CD4-positive, alpha-beta T cell (primary cell): Measurements from ENCODE around the gene NOS2. TPM values are rescaled to one million over a fixed set of nuclear protein-coding genes. Genes with fewer than 3 reads are reported as not detected.

ENCODE experiments used
- ATAC-seq: fragments of 200-7000 bp; cut with Tn5 transposase; one replicate; pipeline ENCODE4 v1.10.0; 2022; ENCODE audit warnings: mild to moderate bottlenecking; ENCODE audit not compliant: poor library complexity
- CTCF ChIA-PET: fragments of 350-600 bp; sonication (Branson Sonifier 250); formaldehyde crosslinking; loops from one replicate; lab custom pipeline; 2021; ENCODE audit warnings: antibody characterized with exemption, inconsistent platforms; lab: Charles Lee
- POLR2A ChIA-PET: fragments of 350-600 bp; sonication (Branson Sonifier 250); formaldehyde crosslinking; loops from one replicate; lab custom pipeline; 2021; ENCODE audit warnings: antibody characterized with exemption, inconsistent platforms; lab: Charles Lee
- DNase-seq, 14 experiments: peaks; one replicate each; pipeline ENCODE4 v3.0.0-alpha.2; 2013 to 2020; ENCODE audit warnings: mixed read lengths in 2 of 14
- H3K27ac ChIP-seq, 2 donors: one replicate each; pipeline versions ENCODE4 v1.5.1 to v1.7.0; 2013; ENCODE audit warnings: low read length in 2 of 2, low read depth in 1 of 2, mild to moderate bottlenecking in 1 of 2
- H3K27me3 ChIP-seq, 2 experiments: 1 replicate in 1 of 2; 2 replicates in 1 of 2; pipeline versions ENCODE4 v1.6.1 to v1.7.0; 2013; ENCODE audit warnings: low read length in 2 of 2, control low read depth in 1 of 2, mild to moderate bottlenecking in 1 of 2, moderate library complexity in 1 of 2; ENCODE audit not compliant: insufficient read depth in 2 of 2, control insufficient read depth in 1 of 2
- H3K36me3 ChIP-seq: one replicate; pipeline ENCODE4 v1.6.1; 2013; ENCODE audit warnings: low read length, control low read depth; ENCODE audit not compliant: insufficient read depth
- H3K4me1 ChIP-seq: one replicate; pipeline ENCODE4 v1.6.1; 2013; ENCODE audit warnings: low read length, control low read depth; ENCODE audit not compliant: insufficient read depth
- H3K4me3 ChIP-seq: one replicate; pipeline ENCODE4 v1.5.1; 2013; ENCODE audit warnings: mild to moderate bottlenecking, low read length, moderate library complexity
- H3K9me3 ChIP-seq, 2 experiments: 1 replicate in 1 of 2; 2 replicates in 1 of 2; pipeline versions ENCODE4 v1.6.1 to v1.7.0; 2013; ENCODE audit warnings: low read length in 2 of 2, mild to moderate bottlenecking in 2 of 2, control low read depth in 1 of 2, moderate library complexity in 1 of 2; ENCODE audit not compliant: control insufficient read depth in 1 of 2, insufficient read depth in 1 of 2
- H3K27ac Mint-ChIP-seq: one replicate; pipeline ENCODE4 v1.8.0; 2020; ENCODE audit warnings: mixed read lengths
- H3K27me3 Mint-ChIP-seq: one replicate; pipeline ENCODE4 v1.8.0; 2021; ENCODE audit warnings: mixed read lengths
- H3K36me3 Mint-ChIP-seq: one replicate; pipeline ENCODE4 v1.8.0; 2021; ENCODE audit warnings: low read depth, mixed read lengths
- H3K4me1 Mint-ChIP-seq: one replicate; pipeline ENCODE4 v1.8.0; 2021; ENCODE audit warnings: low read depth, mixed read lengths
- H3K4me3 Mint-ChIP-seq: one replicate; pipeline ENCODE4 v1.8.0; 2020; ENCODE audit warnings: mild to moderate bottlenecking, mixed read lengths
- H3K9me3 Mint-ChIP-seq: one replicate; pipeline ENCODE4 v1.8.0; 2020; ENCODE audit warnings: mixed read lengths
- CTCF ChIP-seq: fragments of 200-600 bp; IDR thresholded peaks from one replicate; pipeline ENCODE4 v1.8.0; 2022; ENCODE audit warnings: antibody characterized with exemption, mild to moderate bottlenecking
- intact Hi-C, 2 experiments: fragments of 100-400 bp; cut with DNase I in 1 of 2; cut with micrococcal nuclease in 1 of 2; formaldehyde crosslinking; loops; one replicate each; pipeline versions ENCODE4 v1.15.1 to v1.9.0; 2023 to 2025; cut with DNase I, micrococcal nuclease
- total RNA-seq, 174 experiments: library from RNA in 2 of 174; stranded (reverse) in 2 of 174; gene quantifications; one replicate each; pipeline ENCODE4 v1.2.3 and lab custom pipeline; 2021 to 2026

NOS2 gene
- total RNA-seq, 2 experiments from 2014 or later, result 0.08 TPM; not detected in 1

GRCh38 chr17:27759528-27759927, 40.8 kb downstream of the NOS2 start:
- intact Hi-C loops, result loop anchor here (5.0 to 10.0 kb wide), 2 partner anchors 105 to 107 kb away; no protein-coding TSS in a partner anchor
- no peaks in the 10 kb centered on the region for H3K36me3 Mint-ChIP-seq

DNA sequence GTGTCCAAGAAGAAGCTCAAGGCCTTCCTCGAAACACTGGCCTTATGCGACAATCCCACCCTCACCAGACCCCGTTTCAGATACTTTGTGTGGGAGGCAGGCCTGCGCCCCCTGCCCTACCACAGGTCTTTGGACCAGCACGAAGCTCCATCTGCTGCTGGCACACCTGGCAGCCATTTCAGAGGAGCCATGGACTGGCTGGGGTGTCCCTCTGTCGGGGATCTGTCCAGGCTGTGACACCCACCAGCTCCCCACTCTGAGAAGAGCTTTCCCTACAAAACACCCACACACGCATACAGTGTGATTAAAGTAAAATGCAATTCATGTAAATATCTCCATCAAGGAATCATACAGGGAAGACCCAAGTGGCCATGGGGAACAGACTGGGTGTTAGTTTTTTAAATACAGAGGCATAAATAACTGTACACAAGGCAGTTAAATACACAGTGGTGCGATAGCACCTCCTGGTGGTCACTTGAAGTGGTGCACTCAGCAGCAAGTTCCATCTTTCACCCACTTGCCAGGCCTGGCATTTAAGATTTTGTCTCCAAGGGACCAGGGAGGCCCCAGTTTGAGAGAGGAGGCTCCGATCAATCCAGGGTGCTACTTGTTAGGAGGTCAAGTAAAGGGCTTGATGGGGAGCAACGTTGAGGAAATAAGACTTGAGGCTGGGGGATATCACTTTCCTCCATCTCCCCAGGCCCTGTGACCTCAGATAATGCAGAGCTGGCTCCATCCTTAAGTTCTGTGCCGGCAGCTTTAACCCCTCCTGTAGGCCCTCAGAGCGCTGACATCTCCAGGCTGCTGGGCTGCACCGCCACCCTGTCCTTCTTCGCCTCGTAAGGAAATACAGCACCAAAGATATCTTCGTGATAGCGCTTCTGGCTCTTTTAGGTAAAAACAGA, 43.6 kb downstream of the NOS2 start:
- no peaks in the 10 kb centered on the region for H3K27me3 ChIP-seq
- H3K27ac ChIP-seq, result no peak overlapping the region
- H3K4me3 Mint-ChIP-seq, result no peak overlapping the region
- CTCF ChIA-PET, result interaction anchor here (0.7 to 1.7 kb wide), 2 partner anchors 123 to 136 kb away, joined by 3 to 5 read pairs; partner anchors contain the start of gene LYRM9
- no peak overlapping the region for H3K4me3 ChIP-seq
- no peaks in the 10 kb centered on the region for H3K4me1 Mint-ChIP-seq
- no peaks in the 10 kb centered on the region for H3K9me3 Mint-ChIP-seq
- intact Hi-C loops, result loop anchor here (5.0 to 10.0 kb wide), 2 partner anchors 102 to 104 kb away; no protein-coding TSS in a partner anchor
- ATAC-seq, result peak; percentile 43
- peak; percentile 16 to 71 (median 38) for DNase-seq
- TF ChIP-seq CTCF, result peak; percentile 82
- no peak overlapping the region for H3K27ac Mint-ChIP-seq
- no peaks in the 10 kb centered on the region for H3K9me3 ChIP-seq
- no peaks in the 10 kb centered on the region for H3K36me3 ChIP-seq
- no peaks in the 10 kb centered on the region for H3K4me1 ChIP-seq
- H3K36me3 Mint-ChIP-seq, result no peaks in the 10 kb centered on the region
- H3K27me3 Mint-ChIP-seq, result peaks cover 5% of the 10 kb centered on the region
- POLR2A ChIA-PET, result no interaction called here

More at GRCh38 chr17:27759528-27759927, 40.8 kb downstream of the NOS2 start:
- H3K4me3 ChIP-seq, result no peak overlapping the region
- H3K4me1 ChIP-seq, result no peaks in the 10 kb centered on the region
- H3K27ac ChIP-seq, result no peak overlapping the region
- no peaks in the 10 kb centered on the region for H3K9me3 ChIP-seq
- no peak overlapping the region for H3K4me3 Mint-ChIP-seq
- H3K27ac Mint-ChIP-seq, result no peak overlapping the region
- CTCF ChIA-PET, result interaction anchor here (0.9 to 1.5 kb wide), 7 partner anchors 17 to 492 kb away, joined by 3 to 10 read pairs (median 5); partner anchors contain the start of gene LYRM9
- no peaks in the 10 kb centered on the region for H3K27me3 ChIP-seq
- H3K36me3 ChIP-seq, result no peaks in the 10 kb centered on the region
- ATAC-seq (no peak), DNase-seq (no peak)
- no peaks in the 10 kb centered on the region for H3K4me1 Mint-ChIP-seq
- H3K27me3 Mint-ChIP-seq, result peaks cover 5% of the 10 kb centered on the region
- TF ChIP-seq CTCF, result no peak
- POLR2A ChIA-PET, result no interaction called here
- H3K9me3 Mint-ChIP-seq, result no peaks in the 10 kb centered on the region

DNA sequence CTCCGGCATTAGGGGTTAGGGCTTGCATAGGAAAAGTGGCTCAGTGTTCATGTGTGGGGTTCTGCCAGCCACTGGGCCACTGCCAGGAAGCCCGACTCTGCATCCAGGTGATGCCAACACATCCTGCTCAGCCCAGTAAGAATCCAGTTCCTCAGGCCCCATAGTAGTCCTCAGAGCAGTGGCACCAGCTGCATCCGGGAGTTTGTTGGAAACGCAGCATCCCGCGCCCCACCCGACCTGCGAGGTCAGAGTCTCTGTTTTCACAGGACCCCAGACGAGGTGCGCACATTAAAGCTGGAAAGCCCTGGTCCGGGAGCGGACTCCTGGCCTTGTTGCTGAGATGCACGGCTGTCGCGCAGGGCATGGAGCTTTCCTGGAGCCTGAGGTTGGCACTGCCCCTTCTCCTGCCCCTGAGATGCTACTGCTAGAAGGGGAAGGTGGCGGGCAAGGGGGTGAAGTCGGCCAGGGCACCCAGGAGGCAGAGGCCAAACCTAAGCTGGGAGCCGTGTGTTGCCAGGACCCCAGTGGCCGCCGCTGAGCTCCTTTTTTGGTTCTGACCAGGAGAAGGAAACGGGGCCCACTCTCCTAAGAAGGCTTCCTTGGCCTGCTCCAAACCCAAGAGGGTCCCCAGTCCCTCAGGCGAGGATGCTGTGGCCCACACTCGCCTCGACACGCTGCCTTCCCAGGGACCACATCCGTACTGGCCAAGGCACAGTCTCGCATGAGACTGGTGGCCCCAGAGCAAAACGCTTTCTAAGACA, 44.4 kb downstream of the NOS2 start:
- ATAC-seq (no peak), DNase-seq (peak in 1 of 14 experiments; percentile 27)
- no peak overlapping the region for H3K27ac Mint-ChIP-seq
- Histone ChIP-seq H3K36me3 (no peaks in the 10 kb centered on the region), H3K27ac (no peak overlapping the region), H3K27me3 (no peaks in the 10 kb centered on the region), H3K4me3 (no peak overlapping the region), H3K9me3 (no peaks in the 10 kb centered on the region), H3K4me1 (no peaks in the 10 kb centered on the region)
- intact Hi-C loops, result loop anchor here (5.0 to 10.0 kb wide), 2 partner anchors 101 to 104 kb away; no protein-coding TSS in a partner anchor
- H3K36me3 Mint-ChIP-seq, result no peaks in the 10 kb centered on the region
- H3K4me3 Mint-ChIP-seq, result no peak overlapping the region
- POLR2A ChIA-PET, result no interaction called here
- no peak for TF ChIP-seq CTCF
- H3K4me1 Mint-ChIP-seq, result no peaks in the 10 kb centered on the region
- CTCF ChIA-PET, result interaction anchor here (0.7 to 1.7 kb wide), 2 partner anchors 124 to 137 kb away, joined by 3 to 5 read pairs; partner anchors contain the start of gene LYRM9
- no peaks in the 10 kb centered on the region for H3K9me3 Mint-ChIP-seq
- H3K27me3 Mint-ChIP-seq, result peaks cover 5% of the 10 kb centered on the region
